Measurements from ENCODE around the gene IFT74. TPM values are rescaled to one million over a fixed set of nuclear protein-coding genes. Genes with fewer than 3 reads are reported as not detected.

IFT74 gene
- total RNA-seq, 1 experiment from 2014 or later = 11.0 TPM

- no peak for DNase-seq (ENCODE audit: low read depth)
These were observed 17.8 kb downstream of the IFT74 start for GRCh38 chr9:26973989-26974388.

GRCh38 chr9:26974927-26975326 is 18.7 kb downstream of the IFT74 start:
- DNase-seq (ENCODE audit: low read depth) = no peak

GRCh38 chr9:26975728-26976707 is 19.8 kb downstream of the IFT74 start:
- peak; percentile 53 for DNase-seq (ENCODE audit: low read depth)

DNA sequence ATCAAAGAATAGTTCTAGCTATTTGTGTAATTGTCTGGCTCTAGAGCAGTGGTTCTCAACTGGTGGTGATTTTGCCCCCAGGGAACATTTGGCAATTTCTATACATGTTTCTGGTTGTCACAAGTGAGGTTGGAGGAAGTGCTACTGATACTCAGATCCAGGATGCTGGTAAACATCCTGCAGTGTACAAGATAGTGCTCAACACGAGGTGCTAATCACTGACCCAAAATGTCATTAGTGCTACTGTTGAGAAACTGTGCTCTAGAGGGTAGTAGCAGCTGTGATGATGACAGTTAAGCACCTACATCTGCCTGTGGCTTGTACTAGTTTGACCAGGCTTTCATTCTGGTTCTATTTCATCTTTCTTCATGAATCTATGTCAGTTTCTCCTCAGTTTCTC is 27.1 kb downstream of the IFT74 start:
- DNase-seq (ENCODE audit: low read depth) = no peak

GRCh38 chr9:26995810-26996209 is 39.6 kb downstream of the IFT74 start:
- DNase-seq (ENCODE audit: low read depth) = no peak

DNA sequence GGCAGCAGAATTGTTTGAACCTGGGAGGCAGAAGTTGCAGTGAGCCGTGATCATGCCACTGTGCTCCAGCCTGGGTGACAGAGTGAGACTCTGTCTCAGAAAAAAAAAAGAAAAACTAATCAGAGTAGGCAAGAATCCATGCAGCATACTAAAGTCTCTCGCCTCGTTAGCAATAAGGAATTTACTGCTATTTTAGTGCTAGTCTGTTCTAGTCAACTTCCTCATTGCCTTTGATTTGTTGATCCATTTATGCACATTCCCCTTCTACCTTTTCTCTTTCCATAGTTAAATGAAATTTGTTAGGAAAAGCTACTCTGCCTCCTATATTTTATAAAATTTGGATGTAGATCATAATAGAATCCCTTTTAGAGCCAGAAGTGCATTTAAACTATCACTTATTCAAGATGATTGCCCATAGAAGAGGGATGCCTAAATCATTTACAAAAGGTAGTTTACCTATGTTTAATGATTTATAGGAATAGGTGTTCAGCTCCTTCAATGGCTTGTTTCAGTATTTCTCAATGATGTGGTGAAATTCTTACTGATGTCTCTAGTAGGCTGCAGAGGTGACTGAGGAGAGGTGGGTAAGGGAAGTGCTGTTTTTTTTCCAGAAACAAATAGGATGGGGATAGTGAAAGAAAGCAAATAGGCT is 47.3 kb downstream of the IFT74 start:
- DNase-seq (ENCODE audit: low read depth) = no peak

- no peak for DNase-seq (ENCODE audit: low read depth)
These were observed 49.3 kb downstream of the IFT74 start, which contains the start of gene LRRC19 for GRCh38 chr9:27005491-27005890. TSS of gene LRRC19 (minus strand) at chr9:27005672. CDS start at chr9:26999694, 5,978 bp downstream.

GRCh38 chr9:27019589-27019988 is 63.4 kb downstream of the IFT74 start:
- DNase-seq (ENCODE audit: low read depth) = no peak

GRCh38 chr9:27022920-27023319 is 66.7 kb downstream of the IFT74 start:
- DNase-seq (ENCODE audit: low read depth) = no peak

GRCh38 chr9:27029186-27029585 is 73.0 kb downstream of the IFT74 start:
- DNase-seq (ENCODE audit: low read depth) = no peak

- peak; percentile 39 for DNase-seq (ENCODE audit: low read depth)
These were observed 77.7 kb downstream of the IFT74 start for GRCh38 chr9:27033815-27034403.

GRCh38 chr9:27037499-27037898 is 81.3 kb downstream of the IFT74 start:
- DNase-seq (ENCODE audit: low read depth) = no peak

GRCh38 chr9:27041746-27042145 is 85.5 kb downstream of the IFT74 start:
- DNase-seq (ENCODE audit: low read depth) = no peak

GRCh38 chr9:27042476-27042875 is 86.3 kb downstream of the IFT74 start:
- no peak for DNase-seq (ENCODE audit: low read depth)

GRCh38 chr9:27043176-27043575 is 87.0 kb downstream of the IFT74 start:
- no peak for DNase-seq (ENCODE audit: low read depth)

DNA sequence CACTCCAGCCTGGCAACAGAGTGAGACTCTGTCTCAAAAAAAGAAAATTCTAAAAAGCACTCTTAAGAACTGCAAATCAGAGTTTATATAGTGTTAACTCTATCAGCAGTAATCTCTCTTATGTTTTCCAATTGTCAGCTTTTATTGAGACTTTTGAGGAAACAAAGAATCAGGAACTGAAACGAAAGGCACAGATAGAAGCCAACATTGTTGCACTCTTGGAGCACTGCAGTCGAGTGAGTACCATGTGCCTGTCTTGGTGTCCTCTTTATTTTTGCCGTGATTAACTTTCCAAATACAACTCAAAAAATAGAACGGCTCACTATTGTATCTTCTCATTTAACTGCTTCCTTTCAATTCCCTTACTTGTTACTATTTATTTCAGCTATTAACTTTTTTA is 90.9 kb downstream of the IFT74 start:
- DNase-seq (ENCODE audit: low read depth) = no peak

DNA sequence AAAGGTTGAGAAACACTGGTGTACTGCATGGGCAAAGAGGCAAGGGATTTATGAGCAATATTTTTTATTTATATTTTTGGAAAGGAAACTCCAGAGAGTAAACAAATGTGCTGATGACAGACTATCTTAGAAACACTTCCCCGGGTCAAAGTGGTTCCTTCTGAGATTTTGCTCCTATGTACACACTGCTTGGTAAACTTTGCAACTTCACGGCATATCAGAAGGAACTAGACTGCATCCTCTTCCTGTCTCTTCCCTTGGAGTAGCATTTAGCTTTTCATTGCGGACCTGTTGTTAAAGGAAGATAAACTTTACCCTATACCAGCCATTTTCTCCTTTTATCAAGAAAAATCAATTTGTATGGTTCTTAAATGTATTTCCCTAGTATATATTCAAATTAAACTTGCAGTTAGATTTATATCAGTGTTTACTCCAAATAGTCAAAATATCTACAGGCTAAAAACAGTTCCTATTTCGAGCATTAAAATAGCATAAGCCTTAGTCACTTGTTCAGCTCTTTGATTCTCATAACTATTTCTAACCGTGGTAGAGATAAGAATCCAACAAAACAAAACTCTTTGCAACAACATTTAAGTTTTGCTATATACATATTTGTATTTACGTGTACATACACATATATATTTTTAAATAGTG is 97.3 kb downstream of the IFT74 start:
- DNase-seq (ENCODE audit: low read depth) = no peak

GRCh38 chr9:27054125-27054524 is 97.9 kb downstream of the IFT74 start:
- DNase-seq (ENCODE audit: low read depth) = no peak

DNA sequence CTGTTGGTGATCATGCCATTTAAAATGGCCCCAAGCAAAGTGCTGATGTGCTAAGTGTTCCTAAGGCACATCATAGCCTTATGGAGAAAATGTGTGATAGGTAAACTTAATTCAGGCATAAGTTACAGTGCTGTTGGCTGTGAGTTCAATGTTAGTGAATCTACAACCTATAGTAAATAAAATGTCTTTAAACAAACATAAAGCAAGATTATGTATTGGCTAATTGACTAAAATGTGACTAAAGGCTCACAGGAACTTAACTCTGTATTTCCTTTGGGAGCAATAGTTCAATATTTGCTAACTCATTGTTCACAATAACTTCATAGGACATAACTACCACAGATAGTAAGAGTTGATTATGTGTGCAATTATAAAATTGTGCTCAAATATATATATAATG is 98.6 kb downstream of the IFT74 start:
- DNase-seq (ENCODE audit: low read depth) = no peak

DNA sequence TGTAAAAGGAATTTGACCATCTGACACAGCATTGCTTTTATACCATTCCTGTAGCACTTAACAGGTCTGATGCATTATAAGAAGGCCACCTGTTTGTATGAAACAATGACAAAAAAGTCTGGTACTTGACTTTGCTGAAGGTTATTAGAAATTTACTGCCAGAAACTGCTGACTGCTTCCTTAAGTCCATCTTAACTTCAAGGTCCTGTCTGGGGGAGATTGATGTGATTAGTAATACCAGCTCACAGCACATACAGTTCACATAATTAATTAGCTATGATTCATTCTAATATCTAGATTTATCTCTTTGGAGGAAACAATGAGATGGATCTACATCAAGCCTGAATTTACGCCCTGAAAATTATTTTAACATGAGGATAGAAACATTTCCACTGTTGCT is 103.2 kb downstream of the IFT74 start:
- DNase-seq (ENCODE audit: low read depth) = no peak

GRCh38 chr9:27059907-27060306 is 103.7 kb downstream of the IFT74 start:
- no peak for DNase-seq (ENCODE audit: low read depth)

- DNase-seq (ENCODE audit: low read depth) = peak; percentile 11
These were observed 109.1 kb downstream of the IFT74 start for GRCh38 chr9:27065288-27065687.
